Measurements from ENCODE around the gene BCL2L14.

BCL2L14 gene

DNA sequence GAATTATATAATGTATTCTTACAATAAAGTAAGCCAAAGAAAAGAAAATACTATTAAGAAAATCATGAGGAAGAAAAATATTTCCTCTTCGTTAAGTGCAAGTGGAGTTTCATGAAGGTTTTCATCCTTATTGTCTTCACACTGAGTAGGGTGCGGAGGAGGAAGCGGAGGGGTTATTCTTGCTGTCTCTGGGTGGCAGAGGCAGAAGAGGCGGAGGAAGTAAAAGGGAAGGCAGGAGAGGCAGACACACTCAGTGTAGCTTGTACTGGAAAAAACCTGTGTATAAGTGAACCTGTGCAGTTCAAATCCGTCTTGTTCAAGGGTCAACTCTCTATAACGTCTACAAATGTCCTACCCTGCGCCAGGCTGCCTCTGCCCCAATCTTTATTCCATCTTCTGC lies 22.0 kb upstream of the BCL2L14 start:
- H3K4me3 ChIP-seq = no peak overlapping the region
- no peak overlapping the region for H3K27ac ChIP-seq

DNA sequence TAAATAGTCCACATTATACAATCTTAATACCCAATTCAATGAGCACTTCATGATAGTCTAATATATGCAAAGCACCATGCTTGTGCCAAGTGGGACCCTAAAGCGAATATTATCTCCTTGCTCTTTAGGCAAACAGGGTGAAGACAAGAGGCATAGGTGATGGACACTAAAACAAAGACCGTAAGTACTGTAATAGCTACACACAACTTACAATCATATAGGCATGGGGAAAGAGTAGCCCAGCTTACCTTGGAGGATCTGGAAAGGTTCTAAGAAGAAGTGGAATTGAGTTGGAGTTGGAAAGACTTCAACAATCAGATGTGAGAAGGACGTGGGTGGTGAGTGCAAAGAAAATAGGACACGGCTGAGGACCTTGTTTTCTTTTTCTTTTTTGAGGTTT lies 19.1 kb upstream of the BCL2L14 start:
- Histone ChIP-seq H3K27ac (no peak overlapping the region), H3K4me3 (no peak overlapping the region)

DNA sequence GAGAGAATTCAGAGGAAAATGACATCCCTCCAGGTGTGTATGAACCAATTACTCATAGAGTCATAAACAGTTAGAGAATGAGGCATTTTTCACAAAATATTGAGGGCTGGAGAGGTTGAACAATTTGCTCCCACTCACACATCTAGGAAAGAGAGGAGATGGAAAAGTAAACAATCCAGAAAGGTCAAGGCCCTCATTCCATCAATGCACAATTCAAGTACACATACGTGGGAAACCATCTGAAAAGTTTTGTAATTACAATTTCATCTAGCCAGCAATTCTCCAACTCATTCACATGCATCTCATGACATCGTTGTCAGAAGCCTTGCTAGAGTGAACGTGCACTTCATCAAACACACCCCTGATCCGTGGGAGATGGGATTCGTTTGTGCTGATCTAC lies 15.7 kb upstream of the BCL2L14 start:
- H3K27ac ChIP-seq = no peak overlapping the region
- no peak overlapping the region for H3K4me3 ChIP-seq

DNA sequence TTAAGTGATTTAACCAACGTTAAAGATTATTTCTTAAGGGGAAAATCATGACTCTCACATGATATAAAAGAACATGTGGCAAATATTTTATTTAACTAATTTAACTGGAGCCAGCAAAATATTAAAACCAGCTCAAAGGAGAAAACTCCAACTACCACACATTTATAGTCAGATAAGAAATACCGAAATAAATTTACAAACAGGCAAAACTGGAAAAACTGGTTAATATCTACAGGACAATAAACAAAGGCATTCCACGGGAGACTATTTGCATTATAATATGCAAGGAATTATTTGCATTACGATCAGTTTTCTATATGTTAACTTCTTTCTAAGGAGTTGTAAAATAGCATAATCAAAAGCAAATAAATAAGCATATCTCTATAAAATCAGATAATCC lies 13.8 kb upstream of the BCL2L14 start:
- Histone ChIP-seq H3K4me3 (no peak overlapping the region), H3K27ac (no peak overlapping the region)

DNA sequence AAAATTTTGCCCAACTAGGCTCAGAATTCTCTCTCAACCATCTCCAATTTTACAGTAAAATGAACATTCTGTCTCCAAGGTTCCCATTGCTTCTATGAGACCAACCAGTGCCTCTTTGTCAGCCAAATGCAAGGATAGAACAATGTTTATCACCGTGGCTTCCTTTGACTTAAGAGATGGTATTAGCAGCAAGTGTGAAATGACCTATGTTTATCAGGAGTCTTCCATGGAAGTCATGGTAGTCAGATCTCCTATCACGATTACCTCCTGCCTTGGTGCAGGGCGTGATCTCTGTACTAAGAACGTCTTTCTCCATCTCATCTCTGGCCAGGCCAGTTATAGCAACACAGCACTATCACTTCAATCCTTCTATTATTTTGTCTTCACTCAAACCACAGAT lies 6.1 kb upstream of the BCL2L14 start:
- Histone ChIP-seq H3K4me3 (no peak overlapping the region), H3K27ac (no peak overlapping the region)

DNA sequence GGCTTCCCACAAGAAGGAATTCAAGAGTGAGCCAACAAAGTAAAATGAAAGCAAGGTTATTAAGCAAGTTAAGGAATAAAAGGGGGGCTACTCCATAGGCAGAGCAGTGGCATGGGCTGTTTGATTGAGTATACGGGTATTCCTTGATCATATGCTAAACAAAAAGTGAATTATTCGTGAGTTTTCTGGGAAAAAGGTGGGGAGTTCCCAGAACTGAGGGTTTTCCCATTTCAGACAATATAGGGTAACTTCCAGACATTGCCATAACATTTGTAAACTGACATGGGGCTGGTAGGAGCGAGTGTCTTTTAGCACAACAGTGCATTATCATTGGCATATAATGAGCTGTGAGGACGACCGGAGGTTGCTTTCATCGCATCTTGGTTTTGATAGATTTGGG lies 2.0 kb upstream of the BCL2L14 start:
- Histone ChIP-seq H3K27ac (no peak overlapping the region), H3K4me3 (no peak overlapping the region)

DNA sequence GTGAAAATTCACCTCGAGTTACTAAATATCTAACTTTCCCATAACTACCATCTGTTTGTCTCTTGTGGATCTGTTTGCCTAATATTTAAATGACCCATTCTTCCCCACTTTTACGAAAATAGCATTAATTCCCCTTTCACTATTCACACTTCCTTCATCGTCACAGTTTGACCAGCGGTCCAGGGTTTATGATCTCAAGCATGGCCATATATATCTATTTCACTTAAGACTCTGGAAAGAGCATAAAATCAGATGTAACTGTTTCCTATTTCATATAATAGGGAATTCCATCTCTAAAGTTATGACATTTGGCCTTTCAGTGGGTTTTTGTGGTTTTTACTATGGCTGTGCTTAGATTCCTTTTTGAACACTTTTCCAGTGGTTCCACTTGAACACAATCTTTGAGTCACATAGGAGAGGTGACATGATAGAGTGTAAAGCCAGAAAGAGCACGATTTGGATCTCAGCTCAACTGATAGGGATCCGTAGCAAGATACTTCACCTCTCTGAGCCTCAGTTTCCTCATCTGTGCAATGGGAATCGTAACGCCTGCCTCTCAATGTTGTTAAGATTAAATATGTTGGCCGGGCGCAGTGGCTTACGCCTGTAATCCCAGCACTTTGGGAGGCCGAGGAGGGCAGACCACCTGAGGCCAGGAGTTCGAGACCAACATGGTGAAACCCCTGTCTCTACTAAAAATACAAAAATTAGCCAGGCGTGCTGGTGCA lies 754 bp upstream of the BCL2L14 start:
- H3K4me3 ChIP-seq = no peak overlapping the region
- H3K27ac ChIP-seq = no peak overlapping the region

DNA sequence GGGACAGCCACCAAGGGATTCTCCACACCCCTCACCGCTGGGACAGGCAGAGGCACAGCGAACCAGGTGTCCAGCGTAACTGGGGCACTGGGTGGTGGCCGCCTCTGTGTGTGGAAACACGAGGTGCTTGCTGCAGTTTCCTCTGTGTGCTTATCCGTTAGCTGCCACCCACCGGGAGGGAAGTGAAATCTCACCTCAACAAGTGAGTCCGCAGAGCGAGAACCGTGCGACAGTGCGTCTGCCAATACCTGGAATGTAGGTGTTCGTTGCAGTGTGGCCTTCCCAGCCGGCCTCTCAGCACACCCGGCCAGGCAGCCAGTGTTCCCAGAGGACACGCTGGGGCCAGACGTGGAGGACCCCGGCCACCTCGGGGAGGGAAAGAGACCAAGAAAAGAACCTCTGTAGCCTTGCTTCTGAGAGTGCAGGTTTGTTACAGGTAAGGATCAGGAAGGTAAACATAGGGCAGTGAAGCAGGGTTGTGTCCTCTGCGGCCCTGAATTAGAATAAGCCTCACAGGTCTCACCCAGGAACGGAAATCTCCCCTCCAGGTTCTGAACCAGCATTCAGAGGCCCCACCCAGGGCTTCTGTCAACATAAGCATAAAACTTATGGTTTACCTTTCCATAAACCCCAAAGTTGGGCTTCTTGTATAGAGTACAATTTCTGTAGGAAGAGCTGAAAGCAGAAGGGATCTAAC lies 1.5 kb downstream of the BCL2L14 start:
- no peak overlapping the region for H3K27ac ChIP-seq
- no peak overlapping the region for H3K4me3 ChIP-seq

DNA sequence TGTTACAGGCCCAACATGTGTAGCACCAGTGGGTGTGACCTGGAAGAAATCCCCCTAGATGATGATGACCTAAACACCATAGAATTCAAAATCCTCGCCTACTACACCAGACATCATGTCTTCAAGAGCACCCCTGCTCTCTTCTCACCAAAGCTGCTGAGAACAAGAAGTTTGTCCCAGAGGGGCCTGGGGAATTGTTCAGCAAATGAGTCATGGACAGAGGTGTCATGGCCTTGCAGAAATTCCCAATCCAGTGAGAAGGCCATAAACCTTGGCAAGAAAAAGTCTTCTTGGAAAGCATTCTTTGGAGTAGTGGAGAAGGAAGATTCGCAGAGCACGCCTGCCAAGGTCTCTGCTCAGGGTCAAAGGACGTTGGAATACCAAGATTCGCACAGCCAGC lies 8.6 kb downstream of the BCL2L14 start:
- Histone ChIP-seq H3K4me3 (no peak overlapping the region), H3K27ac (no peak overlapping the region)

DNA sequence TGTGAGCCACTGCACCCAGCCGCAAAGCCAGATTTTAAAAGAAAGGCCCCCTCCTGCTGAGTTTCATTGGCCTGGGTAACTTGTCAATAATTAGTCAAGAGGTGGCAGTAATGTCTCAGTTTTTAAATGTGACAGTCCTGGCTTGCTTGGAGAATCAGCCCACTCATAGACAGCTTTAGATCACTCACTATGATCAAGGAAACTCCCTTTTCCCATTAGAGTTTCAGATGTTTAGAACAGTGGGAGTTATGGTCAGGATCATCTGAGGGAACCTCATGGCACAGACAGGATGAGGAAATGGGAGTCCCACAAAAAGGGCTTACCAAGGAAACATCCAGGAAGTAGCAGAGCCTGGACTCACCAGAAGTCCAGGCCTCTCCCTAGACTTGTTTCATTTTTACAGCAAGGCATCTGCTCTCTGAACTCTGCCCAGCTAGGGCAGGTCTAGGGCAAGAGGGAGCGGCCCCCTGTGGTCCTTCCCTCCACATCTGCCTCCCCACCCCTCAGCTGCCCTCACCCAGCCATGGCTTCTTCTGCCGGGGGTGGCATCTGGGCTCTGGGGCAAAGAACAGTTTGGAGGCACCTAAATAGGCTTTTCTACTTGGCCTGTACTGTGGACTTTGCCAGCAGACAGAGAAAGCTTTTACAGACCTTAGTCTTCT lies 11.2 kb downstream of the BCL2L14 start:
- Histone ChIP-seq H3K4me3 (no peak overlapping the region), H3K27ac (peak overlapping the region in 16 of 21 experiments; percentile 34 to 80 (median 65))

DNA sequence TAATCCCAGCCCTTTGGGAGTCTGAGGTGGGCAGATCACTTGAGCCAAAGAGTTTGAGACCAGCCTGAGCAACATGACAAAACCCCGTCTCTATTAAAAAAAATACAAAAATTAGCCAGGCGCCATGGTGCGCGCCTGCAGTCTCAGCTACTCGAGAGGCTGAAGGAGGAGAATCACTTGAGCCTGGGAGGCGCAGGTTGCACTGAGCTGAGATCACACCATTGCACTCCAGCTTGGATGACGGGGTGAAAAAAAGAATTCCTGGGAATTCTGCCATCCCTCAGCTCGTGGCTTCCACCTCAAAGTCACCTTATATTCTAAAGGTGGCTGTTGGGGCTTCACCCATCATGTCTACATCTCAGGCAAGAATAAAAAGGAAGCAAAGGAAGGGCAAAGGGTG lies 12.9 kb downstream of the BCL2L14 start:
- no peak overlapping the region for H3K27ac ChIP-seq
- no peak overlapping the region for H3K4me3 ChIP-seq

DNA sequence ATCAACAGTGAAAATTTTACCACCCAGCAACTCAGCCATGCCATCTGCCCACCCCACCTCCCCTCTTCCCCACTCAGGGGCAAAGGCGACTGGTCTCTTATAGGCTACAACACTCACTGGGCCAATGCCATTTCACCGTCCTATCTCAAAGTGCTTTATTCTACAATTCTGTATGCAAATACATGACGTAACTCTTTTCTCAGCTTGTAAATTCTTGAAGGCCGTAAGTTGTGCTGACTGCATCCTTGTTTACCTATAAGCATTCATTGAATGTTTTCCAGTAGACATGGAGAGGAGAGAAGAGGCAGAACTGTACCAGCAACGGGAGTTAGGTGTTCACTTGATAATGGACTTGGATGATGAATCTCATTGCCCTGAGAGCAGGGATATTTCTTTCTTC lies 15.6 kb downstream of the BCL2L14 start:
- H3K27ac ChIP-seq = no peak overlapping the region
- no peak overlapping the region for H3K4me3 ChIP-seq

DNA sequence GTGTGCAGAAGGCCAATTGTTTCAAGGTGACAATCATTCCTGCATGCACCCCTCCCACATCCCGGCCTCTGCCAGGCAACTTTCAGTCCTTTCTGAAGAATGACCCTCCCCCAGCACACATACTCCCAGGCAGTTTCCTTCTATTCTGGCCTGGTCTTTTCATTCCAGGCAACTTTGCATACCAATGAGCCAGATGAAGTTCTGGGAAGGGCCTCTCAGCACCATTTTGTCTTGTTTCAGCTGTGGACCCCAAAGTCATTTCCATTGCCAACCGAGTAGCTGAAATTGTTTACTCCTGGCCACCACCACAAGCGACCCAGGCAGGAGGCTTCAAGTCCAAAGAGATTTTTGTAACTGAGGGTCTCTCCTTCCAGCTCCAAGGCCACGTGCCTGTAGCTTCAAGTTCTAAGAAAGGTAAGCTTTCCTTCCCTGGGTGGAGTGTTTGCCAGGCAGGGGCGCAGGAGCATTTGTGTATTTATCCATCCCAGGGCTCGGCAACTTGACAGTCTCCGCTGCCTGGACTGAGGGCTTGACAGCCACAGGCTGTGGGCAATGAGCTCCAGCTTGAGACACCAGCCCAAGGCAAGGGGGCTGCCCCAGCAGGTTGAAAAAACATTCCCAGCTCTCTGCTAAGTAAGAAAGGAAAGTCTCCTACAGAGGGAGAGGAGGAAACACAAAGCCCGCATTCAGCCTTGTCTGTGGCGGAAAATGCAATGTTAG lies 16.4 kb downstream of the BCL2L14 start:
- H3K27ac ChIP-seq = no peak overlapping the region
- no peak overlapping the region for H3K4me3 ChIP-seq

DNA sequence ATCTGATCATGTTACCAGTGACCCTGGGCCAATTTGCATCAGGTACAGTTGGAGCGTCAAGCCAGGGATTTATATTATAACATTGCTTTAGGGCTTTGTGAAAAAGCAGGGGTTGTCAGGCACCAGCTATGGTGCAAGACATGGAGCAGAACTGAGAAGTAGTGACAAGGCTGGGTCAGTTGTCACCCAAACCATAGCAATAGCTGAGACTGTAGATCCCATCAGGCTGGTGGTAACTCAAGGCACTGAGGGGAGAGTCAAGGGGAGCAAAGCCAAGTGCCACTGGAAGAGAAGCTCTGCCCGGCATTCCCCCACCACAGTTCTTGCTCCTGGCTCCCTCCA lies 16.9 kb downstream of the BCL2L14 start:
- no peak overlapping the region for H3K27ac ChIP-seq
- no peak overlapping the region for H3K4me3 ChIP-seq

DNA sequence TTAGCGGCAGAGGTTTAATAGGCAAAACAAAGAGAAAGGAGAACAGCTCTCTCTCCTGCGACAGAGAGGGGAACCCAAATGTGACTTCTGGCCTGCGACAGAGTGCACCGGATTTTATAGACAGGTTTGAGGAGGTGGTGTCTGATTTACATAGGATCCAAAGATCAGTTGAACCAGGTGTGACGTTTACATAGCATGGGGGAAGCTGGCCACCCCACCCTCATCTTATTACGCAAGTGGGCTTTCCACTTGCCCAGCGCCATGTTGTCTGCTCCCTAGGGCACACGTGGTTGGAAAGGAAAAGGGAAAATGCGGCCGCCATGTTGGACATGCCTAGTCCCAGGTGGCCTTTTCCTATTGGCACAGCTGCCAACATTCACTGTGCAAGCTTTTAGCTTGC lies 17.4 kb downstream of the BCL2L14 start:
- no peak overlapping the region for H3K4me3 ChIP-seq
- H3K27ac ChIP-seq = no peak overlapping the region

DNA sequence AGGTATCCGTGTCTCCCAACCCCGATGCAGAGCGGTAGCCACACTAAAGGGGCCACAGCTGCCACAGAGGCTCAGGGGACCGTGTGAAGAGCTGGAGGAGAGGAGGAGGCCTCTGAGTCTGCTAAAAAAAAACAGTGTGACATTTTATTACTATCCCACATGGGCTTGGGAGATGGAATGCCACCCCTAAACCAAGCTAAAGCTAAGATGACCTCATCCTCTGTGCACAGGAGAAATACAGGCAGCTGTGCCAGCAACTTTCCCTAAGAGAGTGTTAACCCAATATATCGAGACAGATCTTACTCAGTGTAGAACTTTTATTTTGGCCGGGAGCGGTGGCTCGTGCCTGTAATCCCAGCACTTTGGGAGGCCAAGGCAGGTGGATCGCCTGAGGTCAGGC lies 18.0 kb downstream of the BCL2L14 start:
- no peak overlapping the region for H3K4me3 ChIP-seq
- no peak overlapping the region for H3K27ac ChIP-seq

DNA sequence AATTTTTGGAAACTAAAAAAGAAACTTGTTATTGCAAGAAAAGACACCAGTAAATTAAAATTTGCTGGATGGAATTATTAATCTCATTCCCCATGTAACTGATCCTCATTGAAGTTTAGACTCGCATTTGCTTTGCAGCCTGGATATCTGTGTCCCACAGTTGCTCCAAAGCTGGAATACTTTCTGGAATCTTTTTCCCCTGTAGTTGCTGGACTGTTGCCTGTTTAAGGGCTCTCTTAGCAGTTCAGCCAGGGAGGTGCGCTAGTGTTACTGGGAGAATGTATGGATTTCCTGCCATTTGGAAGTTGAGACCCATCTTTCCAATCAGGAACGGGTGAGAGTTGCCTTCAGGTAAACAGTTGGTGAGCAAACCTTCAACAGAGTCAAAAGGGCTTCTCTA lies 20.3 kb downstream of the BCL2L14 start:
- H3K27ac ChIP-seq = no peak overlapping the region
- no peak overlapping the region for H3K4me3 ChIP-seq

DNA sequence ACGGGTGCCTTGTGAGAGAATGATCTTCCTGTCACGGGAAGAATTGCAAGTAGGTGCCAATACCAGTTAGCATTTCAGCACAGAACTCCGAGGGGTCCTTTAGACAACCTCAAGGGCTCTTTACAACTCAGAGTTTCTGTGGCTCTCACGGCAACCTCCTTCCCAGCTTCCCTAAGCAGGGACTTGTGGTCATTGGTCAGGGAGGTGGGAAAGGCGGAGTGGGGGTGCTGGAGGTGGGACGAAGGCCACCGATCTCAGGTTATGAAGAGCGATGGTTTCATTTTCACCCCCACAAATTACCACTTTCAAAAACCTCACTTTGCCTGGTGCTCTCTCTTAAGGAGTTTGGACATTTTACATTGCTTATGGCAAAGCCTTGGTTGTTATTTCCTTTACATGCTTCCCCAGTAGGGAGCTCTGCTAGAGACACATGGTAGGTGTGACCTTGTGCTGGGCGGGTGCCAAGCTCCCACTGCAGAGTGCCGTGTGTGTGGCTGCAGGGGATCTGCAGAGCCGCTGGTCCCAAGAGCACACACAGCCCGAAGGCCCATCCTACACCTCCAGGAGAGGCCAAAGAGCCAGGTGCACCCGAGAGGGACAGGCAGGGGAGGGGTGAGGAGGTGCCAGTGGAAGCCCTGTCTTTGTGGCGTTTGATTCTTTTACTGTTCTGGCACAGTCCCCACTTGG lies 21.4 kb downstream of the BCL2L14 start:
- no peak overlapping the region for H3K4me3 ChIP-seq
- no peak overlapping the region for H3K27ac ChIP-seq

DNA sequence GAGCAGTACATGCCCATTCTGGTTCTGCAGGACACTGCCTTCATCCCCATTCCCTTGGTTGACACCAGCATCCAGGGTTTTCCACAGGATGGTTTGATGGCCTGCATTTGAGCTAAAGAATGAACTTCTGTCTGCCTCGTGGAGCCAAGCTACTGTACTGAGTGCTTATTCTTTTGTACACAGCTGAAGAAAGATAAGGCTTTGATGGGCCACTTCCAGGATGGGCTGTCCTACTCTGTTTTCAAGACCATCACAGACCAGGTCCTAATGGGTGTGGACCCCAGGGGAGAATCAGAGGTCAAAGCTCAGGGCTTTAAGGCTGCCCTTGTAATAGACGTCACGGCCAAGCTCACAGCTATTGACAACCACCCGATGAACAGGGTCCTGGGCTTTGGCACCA lies 23.7 kb downstream of the BCL2L14 start:
- Histone ChIP-seq H3K4me3 (no peak overlapping the region), H3K27ac (no peak overlapping the region)

DNA sequence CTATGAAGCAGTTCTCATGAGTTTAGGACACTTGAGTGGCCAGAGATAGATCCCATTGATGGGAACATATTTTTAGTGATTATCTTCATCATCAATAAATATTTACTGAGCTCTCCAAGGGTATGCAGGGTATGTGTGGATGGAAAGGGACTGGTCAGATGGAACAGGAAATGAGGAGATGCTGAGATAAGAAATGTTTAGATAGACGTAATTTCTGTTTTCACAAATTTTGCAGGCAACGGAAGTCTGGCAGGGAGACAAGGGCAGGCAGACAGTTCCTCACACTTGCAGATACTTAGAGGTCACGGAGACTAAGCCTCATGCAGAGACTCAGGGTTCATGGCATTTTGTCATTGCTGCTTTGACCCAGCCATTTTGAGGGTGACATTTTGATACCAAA lies 24.3 kb downstream of the BCL2L14 start:
- Histone ChIP-seq H3K4me3 (no peak overlapping the region), H3K27ac (no peak overlapping the region)
